HCT116 (cell line): ENCODE data around the gene RPS6KA2. TPM values are rescaled to one million over a fixed set of nuclear protein-coding genes. Genes with fewer than 3 reads are reported as not detected.

Source experiments
- ATAC-seq: fragments of 200-7000 bp; cut with Tn5 transposase; 2 replicates; pipeline ENCODE4 v1.9.1; 2020; ENCODE audit warnings: mild to moderate bottlenecking, moderate library complexity
- BruUV-seq: library from RNA; stranded (reverse); fragments of 400-500 nt; replicated peaks from 2 replicates; lab custom pipeline; 2021; lab: Mats Ljungman, UMichigan
- CTCF ChIA-PET: fragments of 300-600 bp; sonication (Branson Sonifier 250); formaldehyde crosslinking; loops from one replicate; lab custom pipeline; 2021; ENCODE audit warnings: antibody characterized with exemption; lab: Charles Lee
- POLR2A ChIA-PET: fragments of 300-600, 350-600 bp; sonication (Branson Sonifier 250); formaldehyde crosslinking; loops from one replicate; lab custom pipeline; 2021; ENCODE audit warnings: antibody characterized with exemption; lab: Charles Lee
- RAD21 ChIA-PET, 2 experiments: fragments of 300-600 bp; sonication (Branson Sonifier 250); formaldehyde crosslinking; loops; one replicate each; lab custom pipeline; 2023; ENCODE audit warnings: low total read pairs in 2 of 2; ENCODE audit not compliant: uncharacterized antibody in 2 of 2, unreplicated experiment in 2 of 2, low non-redundant PET in 1 of 2; lab: Charles Lee
- DNase-seq: peaks from one replicate; pipeline ENCODE4 v3.0.0-alpha.2; 2010; ENCODE audit warnings: low read depth, low spot score
- H2AFZ ChIP-seq: fragments of 200-600 bp; shearing (Covaris generic), sonication (generic); 2 replicates; pipeline ENCODE4 v1.6.1; 2017; ENCODE audit warnings: low read depth, mixed run types, mixed read lengths, antibody characterized with exemption, low read length; ENCODE audit not compliant: poor library complexity, severe bottlenecking
- H3K27ac ChIP-seq: 2 replicates; pipeline ENCODE4 v1.5.1; 2012; ENCODE audit warnings: low read depth, low read length
- H3K27me3 ChIP-seq: fragments of 200-600 bp; sonication (generic); 2 replicates; pipeline ENCODE4 v1.6.1; 2016; ENCODE audit warnings: mixed run types, low read length, mixed read lengths; ENCODE audit not compliant: insufficient read depth
- H3K36me3 ChIP-seq, 2 experiments: fragments of 200-500 bp in 1 of 2; fragments of 200-600 bp in 1 of 2; sonication (Bioruptor generic) in 1 of 2; sonication (generic) in 1 of 2; 2 replicates each; pipeline versions ENCODE4 v1.5.1 to v1.6.1; 2014 to 2016; ENCODE audit warnings: low read length in 2 of 2, inconsistent platforms in 1 of 2, mixed read lengths in 1 of 2, mixed run types in 1 of 2; ENCODE audit not compliant: insufficient read depth in 2 of 2, control insufficient read depth in 1 of 2
- H3K4me1 ChIP-seq, 2 experiments: fragments of 200-600 bp in 1 of 2; sonication (generic) in 1 of 2; 2 replicates each; pipeline versions ENCODE4 v1.5.1 to v1.6.1; 2012 to 2017; ENCODE audit warnings: low read length in 2 of 2, inconsistent platforms in 1 of 2, mild to moderate bottlenecking in 1 of 2, mixed read lengths in 1 of 2, mixed run types in 1 of 2, moderate library complexity in 1 of 2; ENCODE audit not compliant: insufficient read depth in 2 of 2, control insufficient read depth in 1 of 2
- H3K4me2 ChIP-seq: fragments of 200-600 bp; sonication (generic); 2 replicates; pipeline ENCODE4 v1.6.1; 2017; ENCODE audit warnings: mixed run types, low read length, mixed read lengths
- H3K4me3 ChIP-seq, 2 experiments: fragments of 200-600 bp in 1 of 2; sonication (generic) in 1 of 2; replicated peaks in 1 of 2; 2 replicates each; pipeline ENCODE4 v1.5.1; 2011 to 2016; ENCODE audit warnings: low read length in 2 of 2, control low read depth in 1 of 2, low read depth in 1 of 2, mild to moderate bottlenecking in 1 of 2, mixed read lengths in 1 of 2, mixed run types in 1 of 2
- H3K79me2 ChIP-seq: fragments of 200-600 bp; sonication (generic); 2 replicates; pipeline ENCODE4 v1.6.1; 2017; ENCODE audit warnings: mild to moderate bottlenecking, mixed run types, low read length, moderate library complexity, mixed read lengths; ENCODE audit not compliant: insufficient read depth
- H3K9ac ChIP-seq: fragments of 200-600 bp; sonication (generic); 2 replicates; pipeline ENCODE4 v1.6.1; 2016; ENCODE audit warnings: low read length, mixed read lengths
- H3K9me2 ChIP-seq: fragments of 200-600 bp; sonication (generic), shearing (Covaris generic); 2 replicates; pipeline ENCODE4 v1.6.1; 2017; ENCODE audit warnings: mixed run types, mild to moderate bottlenecking, moderate library complexity; ENCODE audit not compliant: insufficient read depth
- H3K9me3 ChIP-seq, 2 experiments: fragments of 200-500 bp in 1 of 2; fragments of 200-600 bp in 1 of 2; sonication (Bioruptor generic) in 1 of 2; sonication (generic) in 1 of 2; 2 replicates each; pipeline ENCODE4 v1.6.1; 2014 to 2017; ENCODE audit warnings: low read length in 2 of 2, mixed read lengths in 2 of 2, inconsistent platforms in 1 of 2, low read depth in 1 of 2, mild to moderate bottlenecking in 1 of 2, mixed run types in 1 of 2, moderate library complexity in 1 of 2; ENCODE audit not compliant: control insufficient read depth in 1 of 2, insufficient read depth in 1 of 2
- H4K20me1 ChIP-seq: fragments of 200-600 bp; sonication (generic), shearing (Covaris generic); 2 replicates; pipeline ENCODE4 v1.6.1; 2017; ENCODE audit warnings: mixed run types, mild to moderate bottlenecking, moderate library complexity; ENCODE audit not compliant: insufficient read depth
- CTCF ChIP-seq, 3 experiments: fragments of 200-600 bp in 1 of 3; sonication (generic) in 1 of 3; IDR thresholded peaks in 2 of 3; conservative IDR thresholded peaks in 1 of 3; 2 replicates each; pipeline ENCODE4 v1.5.1; 2012 to 2017; ENCODE audit warnings: low read depth in 2 of 3, low read length in 2 of 3, antibody characterized with exemption in 1 of 3, borderline replicate concordance in 1 of 3, control low read depth in 1 of 3, mild to moderate bottlenecking in 1 of 3, mixed read lengths in 1 of 3, mixed run types in 1 of 3, moderate library complexity in 1 of 3; ENCODE audit not compliant: insufficient read depth in 1 of 3
- EGR1 ChIP-seq: IDR thresholded peaks from 2 replicates; pipeline ENCODE4 v1.6.1; 2012; ENCODE audit warnings: low read depth
- ELF1 ChIP-seq: IDR thresholded peaks from 2 replicates; pipeline ENCODE4 v1.6.1; 2012; ENCODE audit warnings: low read depth, borderline replicate concordance
- JUND ChIP-seq: IDR thresholded peaks from 2 replicates; pipeline ENCODE4 v1.6.1; 2012
- POLR2AphosphoS5 ChIP-seq: IDR thresholded peaks from 2 replicates; pipeline ENCODE4 v1.6.1; 2011; ENCODE audit warnings: mild to moderate bottlenecking, low read depth, low read length, moderate library complexity
- SP1 ChIP-seq: IDR thresholded peaks from 2 replicates; pipeline ENCODE4 v1.6.1; 2012; ENCODE audit warnings: low read depth
- intact Hi-C: fragments of 100-400 bp; cut with micrococcal nuclease; formaldehyde crosslinking; loops from 2 replicates; pipeline ENCODE4 v1.10.0; 2022
- total RNA-seq: library from RNA; stranded (reverse); gene quantifications from one replicate; pipeline ENCODE4 v1.2.1, GENCODE V29; 2021; ENCODE audit not compliant: unreplicated experiment
- TF ChIP-seq, protein P1 (sequence below): IDR thresholded peaks from 2 replicates; pipeline ENCODE4 v1.6.1; 2012; ENCODE audit warnings: low read depth

RPS6KA2 gene
- total RNA-seq, 1 experiment from 2014 or later: 8.5 TPM

DNA sequence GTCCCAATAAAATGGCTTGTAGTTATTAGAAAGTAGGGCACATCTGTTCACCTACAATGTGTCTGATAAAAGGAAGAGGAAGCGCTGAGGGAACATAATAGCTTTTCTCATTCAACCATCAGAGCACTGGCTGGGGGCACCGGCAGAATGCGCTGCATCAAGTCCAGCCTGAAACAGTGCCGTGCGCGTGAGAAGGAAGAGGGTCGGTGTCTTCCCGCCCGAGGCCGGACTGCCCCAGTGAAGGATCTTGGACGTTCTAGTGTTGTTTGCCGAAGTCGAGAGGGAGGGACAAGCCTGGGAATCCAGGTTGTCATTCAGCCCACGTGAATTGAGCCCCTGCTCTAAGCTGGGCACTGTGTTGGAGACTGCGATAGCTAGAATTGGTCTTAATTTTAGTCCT lies 182.6 kb downstream of the RPS6KA2 start:
- Histone ChIP-seq H3K9me2 (no peaks in the 10 kb centered on the region), H3K36me3 (no peaks in the 10 kb centered on the region), H3K27ac (no peak overlapping the region), H3K9ac (no peak overlapping the region), H3K27me3 (no peaks in the 10 kb centered on the region; the same call in 1 of the 2 replicates), H3K79me2 (no peaks in the 10 kb centered on the region), H3K4me1 (no peaks in the 10 kb centered on the region), H3K4me3 (no peak overlapping the region), H4K20me1 (no peaks in the 10 kb centered on the region), H3K9me3 (no peaks in the 10 kb centered on the region), H2AFZ (no peak overlapping the region), H3K4me2 (no peak overlapping the region)
- ChIA-PET CTCF (no interaction called here), RAD21 (no interaction called here), POLR2A (no interaction called here)
- ATAC-seq (no peak), DNase-seq (no peak)
- BruUV-seq: no TSS peak
- intact Hi-C loops: no loop called here
- TF ChIP-seq, protein P1, sequence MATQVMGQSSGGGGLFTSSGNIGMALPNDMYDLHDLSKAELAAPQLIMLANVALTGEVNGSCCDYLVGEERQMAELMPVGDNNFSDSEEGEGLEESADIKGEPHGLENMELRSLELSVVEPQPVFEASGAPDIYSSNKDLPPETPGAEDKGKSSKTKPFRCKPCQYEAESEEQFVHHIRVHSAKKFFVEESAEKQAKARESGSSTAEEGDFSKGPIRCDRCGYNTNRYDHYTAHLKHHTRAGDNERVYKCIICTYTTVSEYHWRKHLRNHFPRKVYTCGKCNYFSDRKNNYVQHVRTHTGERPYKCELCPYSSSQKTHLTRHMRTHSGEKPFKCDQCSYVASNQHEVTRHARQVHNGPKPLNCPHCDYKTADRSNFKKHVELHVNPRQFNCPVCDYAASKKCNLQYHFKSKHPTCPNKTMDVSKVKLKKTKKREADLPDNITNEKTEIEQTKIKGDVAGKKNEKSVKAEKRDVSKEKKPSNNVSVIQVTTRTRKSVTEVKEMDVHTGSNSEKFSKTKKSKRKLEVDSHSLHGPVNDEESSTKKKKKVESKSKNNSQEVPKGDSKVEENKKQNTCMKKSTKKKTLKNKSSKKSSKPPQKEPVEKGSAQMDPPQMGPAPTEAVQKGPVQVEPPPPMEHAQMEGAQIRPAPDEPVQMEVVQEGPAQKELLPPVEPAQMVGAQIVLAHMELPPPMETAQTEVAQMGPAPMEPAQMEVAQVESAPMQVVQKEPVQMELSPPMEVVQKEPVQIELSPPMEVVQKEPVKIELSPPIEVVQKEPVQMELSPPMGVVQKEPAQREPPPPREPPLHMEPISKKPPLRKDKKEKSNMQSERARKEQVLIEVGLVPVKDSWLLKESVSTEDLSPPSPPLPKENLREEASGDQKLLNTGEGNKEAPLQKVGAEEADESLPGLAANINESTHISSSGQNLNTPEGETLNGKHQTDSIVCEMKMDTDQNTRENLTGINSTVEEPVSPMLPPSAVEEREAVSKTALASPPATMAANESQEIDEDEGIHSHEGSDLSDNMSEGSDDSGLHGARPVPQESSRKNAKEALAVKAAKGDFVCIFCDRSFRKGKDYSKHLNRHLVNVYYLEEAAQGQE: no peak
- TF ChIP-seq POLR2AphosphoS5: no peak

DNA sequence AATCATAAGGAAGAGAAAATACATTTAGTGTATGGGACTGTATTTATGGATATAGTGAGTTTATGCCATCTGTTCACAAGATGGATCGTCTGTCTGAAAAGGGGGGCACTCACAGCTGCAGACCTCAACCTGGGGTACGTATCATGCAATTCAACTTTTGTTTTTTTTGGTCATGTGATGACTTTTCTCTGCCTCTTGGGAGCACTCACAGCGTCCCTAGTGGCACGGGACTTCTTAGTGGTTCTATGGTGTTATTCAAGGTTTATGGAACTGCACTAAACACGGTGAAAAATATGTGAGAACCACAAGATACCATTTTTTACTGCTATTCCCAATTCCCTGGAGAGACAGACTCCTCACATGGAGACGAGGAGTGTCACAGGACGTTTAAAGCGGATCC lies 183.9 kb downstream of the RPS6KA2 start:
- RAD21 ChIA-PET: no interaction called here
- Histone ChIP-seq H3K79me2 (no peaks in the 10 kb centered on the region), H3K9me3 (no peaks in the 10 kb centered on the region), H2AFZ (no peak overlapping the region), H3K27me3 (no peaks in the 10 kb centered on the region; the same call in 1 of the 2 replicates), H3K4me1 (no peaks in the 10 kb centered on the region), H3K36me3 (no peaks in the 10 kb centered on the region), H3K4me2 (0 out of 2 replicates have a peak overlapping the region, but pooled peaks have one; percentile 27), H3K9ac (no peak overlapping the region), H3K9me2 (no peaks in the 10 kb centered on the region), H4K20me1 (no peaks in the 10 kb centered on the region), H3K4me3 (no peak overlapping the region), H3K27ac (no peak overlapping the region)
- CTCF ChIA-PET: no interaction called here
- ATAC-seq: peak; percentile 86
- intact Hi-C loops: no loop called here
- no peak for DNase-seq
- POLR2A ChIA-PET: no interaction called here
- no peak for TF ChIP-seq ELF1
- TF ChIP-seq JUND: no peak
- TF ChIP-seq EGR1: no peak
- peak in 2 of 3 experiments; percentile 73 to 74; a peak in 4 of 6 replicates for TF ChIP-seq CTCF (IDR thresholded peaks at IDR 0.05 in 2 of 3, conservative IDR thresholded peaks at IDR 0.05 in 1 of 3; ENCODE audit: borderline replicate concordance in 1 of 3, insufficient read depth in 1 of 3, low read depth in 2 of 3, low read length in 2 of 3)
- no peak for TF ChIP-seq SP1
- no TSS peak for BruUV-seq
